Upper lobe of right lung (tissue), 1 donor: ENCODE data around the gene HSPA8. TPM values are rescaled to one million over a fixed set of nuclear protein-coding genes. Genes with fewer than 3 reads are reported as not detected.
"Not testable (repeated sequence)": the region's sequence is repeated elsewhere in the genome, so short reads cannot be mapped to it uniquely, and the experiment has no call there.

ENCODE experiments used
- ATAC-seq: fragments of 200-7000 bp; cut with Tn5 transposase; one replicate; pipeline ENCODE4 v1.9.1; 2020; ENCODE audit warnings: mild to moderate bottlenecking, moderate library complexity
- DNase-seq: peaks from one replicate; pipeline ENCODE4 v3.0.0-alpha.2; 2020
- H3K27ac ChIP-seq: fragments of 200-600 bp; one replicate; pipeline ENCODE4 v1.8.0; 2022
- H3K27me3 ChIP-seq: fragments of 200-600 bp; one replicate; pipeline ENCODE4 v1.8.0; 2022; ENCODE audit warnings: mild to moderate bottlenecking
- H3K36me3 ChIP-seq: fragments of 200-600 bp; one replicate; pipeline ENCODE4 v1.8.0; 2022
- H3K4me1 ChIP-seq: fragments of 200-600 bp; one replicate; pipeline ENCODE4 v1.8.0; 2022
- H3K4me3 ChIP-seq: fragments of 200-600 bp; one replicate; pipeline ENCODE4 v1.8.0; 2022; ENCODE audit warnings: mild to moderate bottlenecking
- H3K9me3 ChIP-seq: fragments of 200-600 bp; one replicate; pipeline ENCODE4 v1.8.0; 2022
- intact Hi-C: fragments of 100-400 bp; cut with DNase I; formaldehyde crosslinking; loops from one replicate; pipeline ENCODE4 v1.11.0; 2022
- total RNA-seq: library from RNA; stranded (reverse); fragmentation: NEBNext Ultra II Directional; extraction: Animal tissue kit (Norgen Biotek cat#: 25700); gene quantifications from one replicate; pipeline ENCODE4 v1.2.1, GENCODE V29; 2021
- TF ChIP-seq, protein P1 (sequence below): fragments of 200-600 bp; IDR thresholded peaks from one replicate; pipeline ENCODE4 v1.8.0; 2022; ENCODE audit warnings: antibody characterized with exemption
- donor health status: DM: no; HTN: yes; CAD: no; lungs with severe emphysema.

The HSPA8 gene
- total RNA-seq, 1 donor from 2014 or later = 840 TPM

DNA sequence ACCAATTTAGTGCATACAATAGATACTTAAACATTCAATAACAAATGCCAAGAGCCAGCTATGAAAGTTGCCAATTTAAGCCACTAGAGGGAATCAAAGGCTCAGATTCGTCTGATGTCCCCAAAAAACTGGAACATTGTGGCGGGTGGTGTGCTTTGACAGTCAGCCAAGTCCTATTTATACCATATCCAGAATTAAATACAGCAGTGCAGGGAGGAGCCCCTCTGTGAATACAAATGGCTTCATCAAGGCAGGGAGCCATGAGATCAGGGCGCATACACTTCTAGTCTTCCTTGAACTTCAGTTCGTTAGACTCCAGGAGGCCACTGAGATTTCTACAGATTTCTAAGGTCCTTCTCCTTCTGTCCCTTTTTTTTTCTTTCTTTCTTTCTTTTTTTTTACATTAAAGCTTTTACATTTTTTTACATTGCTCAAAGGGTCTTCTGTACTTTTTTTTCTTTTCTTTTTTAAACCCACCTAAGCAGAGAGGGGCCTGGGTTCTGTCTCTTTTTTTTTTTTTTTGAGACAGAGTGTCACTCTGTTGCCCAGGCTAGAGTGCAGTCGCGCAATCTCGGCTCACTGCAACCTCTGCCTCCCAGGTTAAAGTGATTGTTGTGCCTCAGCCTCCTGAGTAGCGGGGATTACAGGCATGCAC is 41.5 kb upstream of the HSPA8 start:
- TF ChIP-seq, protein P1, sequence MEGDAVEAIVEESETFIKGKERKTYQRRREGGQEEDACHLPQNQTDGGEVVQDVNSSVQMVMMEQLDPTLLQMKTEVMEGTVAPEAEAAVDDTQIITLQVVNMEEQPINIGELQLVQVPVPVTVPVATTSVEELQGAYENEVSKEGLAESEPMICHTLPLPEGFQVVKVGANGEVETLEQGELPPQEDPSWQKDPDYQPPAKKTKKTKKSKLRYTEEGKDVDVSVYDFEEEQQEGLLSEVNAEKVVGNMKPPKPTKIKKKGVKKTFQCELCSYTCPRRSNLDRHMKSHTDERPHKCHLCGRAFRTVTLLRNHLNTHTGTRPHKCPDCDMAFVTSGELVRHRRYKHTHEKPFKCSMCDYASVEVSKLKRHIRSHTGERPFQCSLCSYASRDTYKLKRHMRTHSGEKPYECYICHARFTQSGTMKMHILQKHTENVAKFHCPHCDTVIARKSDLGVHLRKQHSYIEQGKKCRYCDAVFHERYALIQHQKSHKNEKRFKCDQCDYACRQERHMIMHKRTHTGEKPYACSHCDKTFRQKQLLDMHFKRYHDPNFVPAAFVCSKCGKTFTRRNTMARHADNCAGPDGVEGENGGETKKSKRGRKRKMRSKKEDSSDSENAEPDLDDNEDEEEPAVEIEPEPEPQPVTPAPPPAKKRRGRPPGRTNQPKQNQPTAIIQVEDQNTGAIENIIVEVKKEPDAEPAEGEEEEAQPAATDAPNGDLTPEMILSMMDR = peak; percentile 70
- Histone ChIP-seq H3K36me3 (no peaks in the 10 kb centered on the region), H3K27me3 (no peaks in the 10 kb centered on the region), H3K4me3 (no peak overlapping the region), H3K9me3 (no peaks in the 10 kb centered on the region), H3K4me1 (peaks cover 5% of the 10 kb centered on the region), H3K27ac (no peak overlapping the region)
- DNase-seq = no peak
- ATAC-seq = peak; percentile 71
- intact Hi-C loops = no loop called here

DNA sequence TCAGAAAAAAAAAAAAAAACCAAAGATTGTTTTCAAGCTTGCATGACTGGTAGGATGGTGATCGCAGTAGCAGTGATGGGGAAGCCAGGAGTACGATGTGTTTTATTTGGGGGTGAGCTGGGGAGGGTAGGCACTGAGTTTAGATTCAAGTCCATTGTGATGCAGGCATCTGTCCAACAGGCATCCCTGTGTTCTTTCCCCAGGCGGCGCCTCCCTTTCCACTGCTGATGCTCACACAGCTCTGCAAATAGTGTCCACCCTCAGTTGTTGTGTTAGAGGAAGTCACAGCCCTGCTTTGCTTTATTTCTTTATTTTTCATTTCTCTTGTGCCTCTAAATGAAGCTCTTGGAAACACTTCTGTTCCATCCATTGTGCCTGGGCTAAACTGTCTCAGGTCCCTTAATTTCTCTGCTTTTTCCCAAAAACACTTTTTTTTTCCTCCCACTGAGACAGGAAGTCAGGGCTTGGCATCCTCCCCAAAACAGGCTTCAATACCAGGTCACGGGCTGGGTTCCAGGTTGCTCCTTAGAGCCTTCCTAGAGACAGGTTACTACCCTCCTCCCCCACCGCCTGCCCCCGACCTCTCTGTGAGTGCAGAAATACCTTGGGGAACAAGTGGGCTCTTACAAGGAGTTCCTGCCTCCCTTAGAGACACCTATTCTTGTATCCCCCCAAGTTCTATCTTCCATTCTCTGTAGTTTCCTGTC is 38.6 kb upstream of the HSPA8 start:
- no peaks in the 10 kb centered on the region for H3K9me3 ChIP-seq
- no peaks in the 10 kb centered on the region for H3K36me3 ChIP-seq
- H3K27me3 ChIP-seq = no peaks in the 10 kb centered on the region
- ATAC-seq = no peak
- no peak overlapping the region for H3K27ac ChIP-seq
- H3K4me3 ChIP-seq = no peak overlapping the region
- intact Hi-C loops = no loop called here
- no peak for DNase-seq
- TF ChIP-seq, protein P1 = no peak
- peaks cover 5% of the 10 kb centered on the region for H3K4me1 ChIP-seq

GRCh38 chr11:123098990-123099389 is 37.1 kb upstream of the HSPA8 start:
- no peak for ATAC-seq
- H3K4me1 ChIP-seq = peaks cover 5% of the 10 kb centered on the region
- H3K36me3 ChIP-seq = no peaks in the 10 kb centered on the region
- no peaks in the 10 kb centered on the region for H3K9me3 ChIP-seq
- intact Hi-C loops = no loop called here
- no peak overlapping the region for H3K4me3 ChIP-seq
- H3K27me3 ChIP-seq = no peaks in the 10 kb centered on the region
- TF ChIP-seq, protein P1 = no peak
- H3K27ac ChIP-seq = no peak overlapping the region
- DNase-seq = no peak

DNA sequence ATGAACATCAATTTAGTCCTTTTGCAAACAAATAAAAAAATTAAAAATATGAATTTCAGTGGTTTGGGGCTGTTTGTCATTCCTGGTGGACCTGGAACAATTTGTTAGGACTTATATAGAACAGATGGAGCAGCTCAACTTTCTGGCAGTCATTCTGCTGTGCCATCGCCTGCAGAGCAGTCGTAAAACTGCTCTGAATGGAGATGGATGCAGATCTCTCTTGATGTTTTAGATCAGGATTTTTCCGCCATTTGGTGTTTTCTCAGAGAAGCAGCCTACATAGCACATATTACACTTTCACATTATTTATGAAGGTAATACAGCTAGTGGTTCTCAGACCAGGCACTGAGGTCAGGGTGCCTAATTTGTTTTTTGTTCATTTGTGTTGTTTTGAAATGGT is 31.8 kb upstream of the HSPA8 start:
- DNase-seq (no peak), ATAC-seq (no peak)
- Histone ChIP-seq H3K4me3 (no peak overlapping the region), H3K27ac (no peak overlapping the region), H3K4me1 (no peaks in the 10 kb centered on the region), H3K27me3 (no peaks in the 10 kb centered on the region), H3K36me3 (no peaks in the 10 kb centered on the region), H3K9me3 (no peaks in the 10 kb centered on the region)
- intact Hi-C loops = no loop called here
- TF ChIP-seq, protein P1 = no peak

- TF ChIP-seq, protein P1 = no peak
These were observed 29.6 kb upstream of the HSPA8 start for GRCh38 chr11:123091506-123091905.

DNA sequence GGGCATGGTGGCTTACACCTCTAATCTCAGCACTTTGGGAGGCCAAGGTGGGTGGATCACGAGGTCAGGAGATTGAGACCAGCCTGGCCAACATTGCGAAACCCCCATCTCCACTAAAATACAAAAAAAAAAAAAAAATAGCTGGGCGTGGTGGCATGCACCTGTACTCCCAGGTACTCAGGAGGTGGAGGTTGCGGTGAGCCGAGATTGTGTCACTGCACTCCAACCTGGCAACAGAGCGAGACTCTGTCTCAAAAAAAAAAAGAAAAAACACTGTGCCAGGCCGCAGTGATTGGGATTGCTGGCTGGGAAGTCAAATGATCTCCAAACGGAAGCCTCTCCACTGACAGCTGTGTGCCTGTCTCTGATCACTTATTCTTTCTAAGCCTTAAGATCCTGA is 28.2 kb upstream of the HSPA8 start:
- DNase-seq, H3K27ac ChIP-seq, H3K36me3 ChIP-seq, intact Hi-C loops, H3K4me1 ChIP-seq, H3K27me3 ChIP-seq, H3K9me3 ChIP-seq, H3K4me3 ChIP-seq, ATAC-seq: not testable (repeated sequence)

More at GRCh38 chr11:123091506-123091905, 29.6 kb upstream of the HSPA8 start:
- ATAC-seq (no peak), DNase-seq (no peak)
- Histone ChIP-seq H3K27ac (no peak overlapping the region), H3K4me1 (no peaks in the 10 kb centered on the region), H3K27me3 (no peaks in the 10 kb centered on the region), H3K36me3 (no peaks in the 10 kb centered on the region), H3K9me3 (no peaks in the 10 kb centered on the region), H3K4me3 (no peak overlapping the region)
- intact Hi-C loops = no loop called here

GRCh38 chr11:123088896-123089295 is 27.0 kb upstream of the HSPA8 start:
- H3K36me3 ChIP-seq, H3K27me3 ChIP-seq, H3K4me3 ChIP-seq, H3K9me3 ChIP-seq, H3K4me1 ChIP-seq, H3K27ac ChIP-seq, intact Hi-C loops, DNase-seq, ATAC-seq: not testable (repeated sequence)

DNA sequence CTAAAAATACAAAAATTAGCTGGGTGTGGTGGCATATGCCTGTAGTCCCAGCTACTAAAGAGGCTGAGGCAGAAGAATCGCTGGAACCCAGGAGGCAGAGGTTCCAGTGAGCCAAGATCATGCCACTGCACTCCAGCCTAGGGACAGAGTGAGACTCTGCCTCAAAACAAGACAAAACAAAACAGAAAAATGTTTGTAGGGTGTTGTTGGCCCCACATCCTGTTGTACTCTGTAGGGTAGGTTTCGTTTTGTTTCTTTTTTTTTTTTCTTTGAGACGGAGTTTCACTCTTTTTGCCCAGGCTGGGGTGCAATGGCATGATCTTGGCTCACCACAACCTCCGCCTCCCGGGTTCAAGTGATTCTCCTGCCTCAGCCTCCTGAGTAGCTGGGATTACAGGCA is 25.7 kb upstream of the HSPA8 start:
- intact Hi-C loops, H3K27me3 ChIP-seq, H3K9me3 ChIP-seq, ATAC-seq, DNase-seq, H3K4me3 ChIP-seq, H3K36me3 ChIP-seq: not testable (repeated sequence)
- Histone ChIP-seq H3K4me1 (peaks cover 11% of the 10 kb centered on the region), H3K27ac (peak overlapping the region; percentile 47)
